HEK293T (cell line): Measurements from ENCODE around the gene INTS3.

Experiments used
- ARNT ChIP-seq: fragments of 450-650 bp; IDR thresholded peaks from 2 replicates; pipeline ENCODE4 v1.6.1; 2017; ENCODE audit warnings: mild to moderate bottlenecking
- FOXA1 ChIP-seq: fragments of 450-650 bp; IDR thresholded peaks from 2 replicates; pipeline ENCODE4 v1.6.1; 2016; ENCODE audit warnings: mild to moderate bottlenecking
- SP1 ChIP-seq: fragments of 450-650 bp; IDR thresholded peaks from 2 replicates; pipeline ENCODE4 v1.6.1; 2017

GRCh38 chr1:153789478-153790034 lies 61.7 kb downstream of the INTS3 start:
- TF ChIP-seq ARNT (no peak), FOXA1 (no peak), SP1 (no peak)
